Measurements from ENCODE around the gene ACO1. TPM values are rescaled to one million over a fixed set of nuclear protein-coding genes. Genes with fewer than 3 reads are reported as not detected.

The ACO1 gene
- total and polyA plus RNA-seq, 9 of the 15 experiments (the other 6 are each of a cell fraction or from before 2014, with no cell fraction given): 0.96 to 29.7 (median 16.9) TPM

DNA sequence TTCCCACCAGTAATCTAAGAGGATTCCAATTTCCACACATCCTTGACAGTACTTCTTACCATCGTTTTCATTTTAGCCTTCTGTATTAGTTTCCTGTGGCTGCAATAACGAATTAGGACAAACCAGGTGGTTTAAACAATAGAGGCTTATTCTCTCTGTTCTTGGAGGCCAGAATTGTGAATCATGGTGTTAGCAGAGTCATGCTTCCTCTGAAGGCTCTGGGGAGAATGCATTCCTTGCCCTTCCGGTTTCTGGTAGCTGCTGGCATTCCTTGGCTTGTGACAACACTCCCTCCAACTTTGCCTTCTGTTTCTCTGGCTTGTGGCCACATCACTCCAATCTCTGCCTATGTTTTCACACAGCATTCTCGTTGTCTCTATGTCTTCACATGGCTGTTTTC, 118.0 kb downstream of the ACO1 start:
- no peaks in the 10 kb centered on the region for H4K20me1 ChIP-seq (replicated peaks; ENCODE audit: control insufficient read depth, insufficient read depth, low read length)
- no peak overlapping the region for H2AFZ ChIP-seq (ENCODE audit: low read depth, low read length)
- TF ChIP-seq SMAD4 (CRISPR knock-in tag; conservative IDR thresholded peaks at IDR 0.05) (no peak), NCOA4 (IDR thresholded peaks at IDR 0.05; ENCODE audit: partially characterized antibody) (no peak), PHF8 (IDR thresholded peaks at IDR 0.05; ENCODE audit: borderline replicate concordance, low read length) (no peak), ZNF778 (CRISPR knock-in tag; IDR thresholded peaks at IDR 0.05) (no peak), HIVEP1 (CRISPR knock-in tag; IDR thresholded peaks at IDR 0.05) (no peak), ZKSCAN3 (CRISPR knock-in tag; IDR thresholded peaks at IDR 0.05) (no peak), ADNP (tag; IDR thresholded peaks at IDR 0.05) (no peak), MTA1 (IDR thresholded peaks at IDR 0.05; ENCODE audit: borderline replicate concordance) (no peak)
- DNase-seq (ENCODE audit: extremely low read depth in 1 of 4, low spot score in 3 of 4): no peak
- intact Hi-C loops (cut with micrococcal nuclease) (no loop called here), in situ Hi-C loops (cut with MboI) (no loop called here)
- H3K4me1 ChIP-seq (replicated peaks in 1 of 2; ENCODE audit: control insufficient read depth in 2 of 2, insufficient read depth in 2 of 2, low read length in 2 of 2): no peaks in the 10 kb centered on the region
- no peak for FAIRE-seq
- CTCF ChIA-PET (ENCODE audit: low intra/inter-chr PET ratio): no interaction called here
- no peak overlapping the region for H3K4me2 ChIP-seq (ENCODE audit: insufficient read depth, low read length)
- 6% methylated on average over 4 of the region's 4 CpGs for WGBS (ENCODE audit: insufficient coverage, low coverage, missing lambda C conversion rate)
- no peaks in the 10 kb centered on the region for H3K9me3 ChIP-seq (replicated peaks; ENCODE audit: control insufficient read depth, insufficient read depth, low read depth, low read length)
- no peak overlapping the region for H3K4me3 ChIP-seq
- no TSS peak for BruUV-seq (replicated peaks)
- no peak overlapping the region for H3K9ac ChIP-seq (ENCODE audit: insufficient read depth in 1 of 2, low read depth in 2 of 2, low read length in 2 of 2)
- H3K27me3 ChIP-seq (ENCODE audit: control insufficient read depth in 2 of 2, insufficient read depth in 2 of 2, low read length in 2 of 2): no peaks in the 10 kb centered on the region
- POLR2A ChIA-PET: interaction anchor here (0.5 kb wide), 1 partner anchor 48 kb away, joined by 3 read pairs; no protein-coding TSS in a partner anchor
- no peaks in the 10 kb centered on the region for H3K79me2 ChIP-seq (ENCODE audit: control insufficient read depth, insufficient read depth, low read length)
- H3K27ac ChIP-seq (ENCODE audit: extremely low read depth, low read depth, low read length): no peak overlapping the region
- ATAC-seq: no peak
- no peaks in the 10 kb centered on the region for H3K9me1 ChIP-seq (ENCODE audit: control insufficient read depth, insufficient read depth, low read length)
- H3K36me3 ChIP-seq (ENCODE audit: control insufficient read depth, insufficient read depth, low read length): no peaks in the 10 kb centered on the region

DNA sequence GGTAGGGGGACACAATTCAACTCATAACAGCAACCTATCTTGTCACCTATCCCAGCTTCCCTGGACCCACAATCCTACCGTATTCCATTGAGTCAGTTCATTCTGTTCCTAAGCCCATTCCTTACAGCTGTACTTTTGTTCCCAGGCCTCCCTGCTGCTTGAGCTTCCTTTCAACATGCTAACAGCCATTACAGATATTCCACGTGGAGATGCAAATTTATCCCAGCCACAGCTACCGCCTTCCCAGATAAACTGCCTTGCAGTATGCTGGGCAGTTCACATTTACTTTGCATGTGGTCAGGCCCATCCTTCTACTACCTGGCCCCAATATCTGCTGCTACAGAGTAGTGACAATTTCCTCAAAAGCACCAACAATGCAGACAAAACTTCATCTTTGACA, 118.6 kb downstream of the ACO1 start:
- H3K27me3 ChIP-seq (ENCODE audit: control insufficient read depth in 2 of 2, insufficient read depth in 2 of 2, low read length in 2 of 2): no peaks in the 10 kb centered on the region
- no peaks in the 10 kb centered on the region for H3K79me2 ChIP-seq (ENCODE audit: control insufficient read depth, insufficient read depth, low read length)
- H3K9me1 ChIP-seq (ENCODE audit: control insufficient read depth, insufficient read depth, low read length): no peaks in the 10 kb centered on the region
- in situ Hi-C loops (cut with MboI) (no loop called here), intact Hi-C loops (cut with micrococcal nuclease) (no loop called here)
- 30% methylated on average over 3 of the region's 3 CpGs for WGBS (ENCODE audit: insufficient coverage, low coverage, missing lambda C conversion rate)
- ATAC-seq: no peak
- no peak overlapping the region for H2AFZ ChIP-seq (ENCODE audit: low read depth, low read length)
- CTCF ChIA-PET (ENCODE audit: low intra/inter-chr PET ratio): no interaction called here
- no TSS peak for BruUV-seq (replicated peaks)
- no peaks in the 10 kb centered on the region for H3K4me1 ChIP-seq (replicated peaks in 1 of 2; ENCODE audit: control insufficient read depth in 2 of 2, insufficient read depth in 2 of 2, low read length in 2 of 2)
- H4K20me1 ChIP-seq (replicated peaks; ENCODE audit: control insufficient read depth, insufficient read depth, low read length): no peaks in the 10 kb centered on the region
- H3K4me3 ChIP-seq: no peak overlapping the region
- H3K27ac ChIP-seq (ENCODE audit: extremely low read depth, low read depth, low read length): no peak overlapping the region
- no peaks in the 10 kb centered on the region for H3K36me3 ChIP-seq (ENCODE audit: control insufficient read depth, insufficient read depth, low read length)
- POLR2A ChIA-PET: interaction anchor here (0.5 kb wide), 1 partner anchor 48 kb away, joined by 3 read pairs; no protein-coding TSS in a partner anchor
- no peak for FAIRE-seq
- H3K9ac ChIP-seq (ENCODE audit: insufficient read depth in 1 of 2, low read depth in 2 of 2, low read length in 2 of 2): no peak overlapping the region
- no peaks in the 10 kb centered on the region for H3K9me3 ChIP-seq (replicated peaks; ENCODE audit: control insufficient read depth, insufficient read depth, low read depth, low read length)
- no peak for DNase-seq (ENCODE audit: extremely low read depth in 1 of 4, low spot score in 3 of 4)
- H3K4me2 ChIP-seq (ENCODE audit: insufficient read depth, low read length): no peak overlapping the region
- TF ChIP-seq ZNF174 (CRISPR knock-in tag; IDR thresholded peaks at IDR 0.05): no peak
- no peak for TF ChIP-seq SMAD3 (CRISPR knock-in tag; conservative IDR thresholded peaks at IDR 0.05)
- no peak for TF ChIP-seq NR2C2 (CRISPR knock-in tag; IDR thresholded peaks at IDR 0.05)
- no peak for TF ChIP-seq NR2C2 (tag; IDR thresholded peaks at IDR 0.05)
- no peak for TF ChIP-seq CBX5 (IDR thresholded peaks at IDR 0.05; ENCODE audit: borderline replicate concordance, low read depth)
- TF ChIP-seq, protein P1, sequence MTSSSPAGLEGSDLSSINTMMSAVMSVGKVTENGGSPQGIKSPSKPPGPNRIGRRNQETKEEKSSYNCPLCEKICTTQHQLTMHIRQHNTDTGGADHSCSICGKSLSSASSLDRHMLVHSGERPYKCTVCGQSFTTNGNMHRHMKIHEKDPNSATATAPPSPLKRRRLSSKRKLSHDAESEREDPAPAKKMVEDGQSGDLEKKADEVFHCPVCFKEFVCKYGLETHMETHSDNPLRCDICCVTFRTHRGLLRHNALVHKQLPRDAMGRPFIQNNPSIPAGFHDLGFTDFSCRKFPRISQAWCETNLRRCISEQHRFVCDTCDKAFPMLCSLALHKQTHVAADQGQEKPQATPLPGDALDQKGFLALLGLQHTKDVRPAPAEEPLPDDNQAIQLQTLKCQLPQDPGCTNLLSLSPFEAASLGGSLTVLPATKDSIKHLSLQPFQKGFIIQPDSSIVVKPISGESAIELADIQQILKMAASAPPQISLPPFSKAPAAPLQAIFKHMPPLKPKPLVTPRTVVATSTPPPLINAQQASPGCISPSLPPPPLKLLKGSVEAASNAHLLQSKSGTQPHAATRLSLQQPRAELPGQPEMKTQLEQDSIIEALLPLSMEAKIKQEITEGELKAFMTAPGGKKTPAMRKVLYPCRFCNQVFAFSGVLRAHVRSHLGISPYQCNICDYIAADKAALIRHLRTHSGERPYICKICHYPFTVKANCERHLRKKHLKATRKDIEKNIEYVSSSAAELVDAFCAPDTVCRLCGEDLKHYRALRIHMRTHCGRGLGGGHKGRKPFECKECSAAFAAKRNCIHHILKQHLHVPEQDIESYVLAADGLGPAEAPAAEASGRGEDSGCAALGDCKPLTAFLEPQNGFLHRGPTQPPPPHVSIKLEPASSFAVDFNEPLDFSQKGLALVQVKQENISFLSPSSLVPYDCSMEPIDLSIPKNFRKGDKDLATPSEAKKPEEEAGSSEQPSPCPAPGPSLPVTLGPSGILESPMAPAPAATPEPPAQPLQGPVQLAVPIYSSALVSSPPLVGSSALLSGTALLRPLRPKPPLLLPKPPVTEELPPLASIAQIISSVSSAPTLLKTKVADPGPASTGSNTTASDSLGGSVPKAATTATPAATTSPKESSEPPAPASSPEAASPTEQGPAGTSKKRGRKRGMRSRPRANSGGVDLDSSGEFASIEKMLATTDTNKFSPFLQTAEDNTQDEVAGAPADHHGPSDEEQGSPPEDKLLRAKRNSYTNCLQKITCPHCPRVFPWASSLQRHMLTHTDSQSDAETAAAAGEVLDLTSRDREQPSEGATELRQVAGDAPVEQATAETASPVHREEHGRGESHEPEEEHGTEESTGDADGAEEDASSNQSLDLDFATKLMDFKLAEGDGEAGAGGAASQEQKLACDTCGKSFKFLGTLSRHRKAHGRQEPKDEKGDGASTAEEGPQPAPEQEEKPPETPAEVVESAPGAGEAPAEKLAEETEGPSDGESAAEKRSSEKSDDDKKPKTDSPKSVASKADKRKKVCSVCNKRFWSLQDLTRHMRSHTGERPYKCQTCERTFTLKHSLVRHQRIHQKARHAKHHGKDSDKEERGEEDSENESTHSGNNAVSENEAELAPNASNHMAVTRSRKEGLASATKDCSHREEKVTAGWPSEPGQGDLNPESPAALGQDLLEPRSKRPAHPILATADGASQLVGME (CRISPR knock-in tag; IDR thresholded peaks at IDR 0.05): no peak

Measured in K562 (cell line).